Activated CD4-positive, alpha-beta T cell treated with anti-CD3 and anti-CD28 coated beads, Interleukin-2, Interleukin-4, amounts not matched to agents 100 ng/mL and 50 ng/mL, durations not matched to agents 16 hours and 8 hours (primary cell): ENCODE data around the gene PTGDR.

Source experiments
- DNase-seq: peaks from one replicate; pipeline ENCODE4 v3.0.0-alpha.2; 2020; ENCODE audit warnings: low spot score

Gene PTGDR

DNA sequence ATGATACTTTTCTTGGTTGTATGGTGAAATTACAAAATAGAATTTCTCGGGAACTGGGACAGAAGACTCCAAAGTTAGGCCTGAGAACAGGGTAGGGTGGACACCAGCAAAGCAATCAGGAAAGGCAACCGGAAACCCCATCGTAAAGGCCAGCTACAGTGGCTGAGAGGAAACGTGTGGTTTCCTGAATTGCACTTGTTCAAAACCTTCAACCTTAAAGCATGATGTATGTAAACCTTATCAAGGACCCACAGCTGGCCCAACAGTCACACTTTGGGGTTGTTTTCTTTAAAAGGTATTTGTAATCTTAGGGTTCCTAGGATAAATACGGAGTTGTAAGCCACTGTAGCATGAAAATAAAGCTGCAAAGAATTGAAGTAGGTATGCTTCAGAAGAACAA is 2.2 kb upstream of the PTGDR start:
- no peak for DNase-seq

DNA sequence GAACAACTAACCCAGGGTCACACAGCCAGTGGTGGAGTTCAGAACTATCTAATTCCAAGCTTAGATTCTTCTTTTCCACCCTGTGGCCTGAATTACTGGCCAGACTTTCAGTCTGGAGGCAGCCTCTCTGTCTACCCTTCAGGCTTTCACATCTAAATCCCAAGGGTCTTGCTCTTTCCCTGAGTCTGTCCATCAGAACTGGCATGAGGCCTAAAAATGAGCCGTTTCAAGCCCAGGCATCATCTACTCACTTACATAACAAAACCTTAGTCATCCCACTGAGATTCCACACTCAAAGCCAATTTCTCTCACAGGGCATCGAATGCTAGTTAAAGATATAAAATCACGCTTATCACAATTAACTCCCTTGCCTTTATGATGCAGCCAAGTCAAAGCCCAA is 1.3 kb upstream of the PTGDR start:
- DNase-seq = no peak

DNA sequence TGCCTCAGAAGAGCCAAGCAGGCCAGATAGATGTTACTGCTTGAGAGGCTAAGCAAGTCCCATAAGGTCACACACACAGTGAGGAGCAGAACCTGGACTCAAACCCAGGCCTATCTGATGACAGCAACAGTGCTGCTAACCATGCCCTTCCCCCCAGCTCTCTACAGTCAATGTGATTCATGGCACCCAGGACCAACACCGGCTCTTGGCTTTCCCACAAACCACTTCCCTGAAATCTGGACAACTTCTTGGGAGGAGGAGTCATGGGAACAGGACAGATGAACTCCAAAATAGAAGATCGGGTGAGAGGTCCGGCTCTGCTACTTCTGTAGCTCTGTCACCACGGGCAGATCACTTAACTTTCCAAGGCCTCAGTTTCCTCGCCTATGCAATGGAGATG is 716 bp upstream of the PTGDR start:
- no peak for DNase-seq

DNA sequence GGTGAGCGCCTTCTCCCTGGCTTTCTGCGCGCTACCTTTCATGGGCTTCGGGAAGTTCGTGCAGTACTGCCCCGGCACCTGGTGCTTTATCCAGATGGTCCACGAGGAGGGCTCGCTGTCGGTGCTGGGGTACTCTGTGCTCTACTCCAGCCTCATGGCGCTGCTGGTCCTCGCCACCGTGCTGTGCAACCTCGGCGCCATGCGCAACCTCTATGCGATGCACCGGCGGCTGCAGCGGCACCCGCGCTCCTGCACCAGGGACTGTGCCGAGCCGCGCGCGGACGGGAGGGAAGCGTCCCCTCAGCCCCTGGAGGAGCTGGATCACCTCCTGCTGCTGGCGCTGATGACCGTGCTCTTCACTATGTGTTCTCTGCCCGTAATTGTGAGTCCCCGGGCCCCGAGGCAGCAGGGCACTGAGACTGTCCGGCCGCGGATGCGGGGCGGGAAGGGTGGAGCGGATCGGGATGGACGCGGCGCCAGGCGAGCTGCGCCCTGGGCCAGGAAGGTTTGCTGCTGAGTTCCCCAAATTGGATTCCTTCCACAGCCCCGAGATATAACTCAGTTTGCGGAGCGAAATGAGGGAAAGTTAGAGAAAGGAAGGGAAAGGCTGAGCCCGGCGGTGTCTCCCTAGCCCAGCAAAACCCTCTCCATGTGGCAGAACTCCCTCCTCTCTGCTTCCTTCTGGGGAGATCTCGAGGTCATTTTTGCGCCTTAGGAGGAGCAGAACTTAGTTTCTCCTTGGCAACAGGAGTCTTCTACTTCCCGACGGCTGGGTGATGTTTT is 972 bp downstream of the PTGDR start:
- no peak for DNase-seq

DNA sequence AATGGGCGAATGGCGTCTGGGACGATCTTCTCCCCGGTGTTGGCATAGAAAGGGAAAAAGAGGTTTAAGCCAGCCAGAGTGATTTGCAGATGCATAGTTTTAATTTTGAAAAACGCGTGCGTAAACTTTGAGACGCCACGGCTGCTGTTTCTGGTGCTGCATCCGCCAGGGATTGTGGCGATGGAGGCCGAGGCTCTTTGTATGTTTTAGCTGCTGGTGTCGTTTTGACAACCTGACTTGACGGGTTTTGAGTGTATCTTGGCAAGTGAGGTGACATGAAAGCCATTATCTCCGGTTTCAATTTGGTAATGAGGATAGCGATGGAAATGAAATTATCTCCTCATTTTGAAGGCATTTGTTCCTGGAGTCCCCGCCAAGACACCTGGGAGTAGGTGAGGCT is 1.6 kb downstream of the PTGDR start:
- DNase-seq = no peak

DNA sequence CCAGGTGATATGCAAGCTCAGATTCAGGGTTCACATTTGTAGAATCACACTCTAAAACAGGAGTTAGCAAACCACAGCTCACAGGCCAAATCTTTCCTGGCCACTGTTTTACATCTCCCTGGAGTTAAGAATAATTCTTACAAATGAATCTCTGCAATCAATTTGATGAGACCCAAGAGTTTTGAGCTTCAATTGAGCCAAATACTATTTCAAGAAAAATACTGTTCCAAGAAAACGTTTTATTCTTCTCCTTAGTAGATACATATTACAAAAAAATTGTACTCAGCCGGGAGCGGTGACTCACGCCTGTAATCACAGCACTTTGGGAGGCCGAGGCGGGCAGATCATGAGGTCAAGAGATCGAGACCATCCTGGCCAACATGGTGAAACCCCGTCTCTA is 2.5 kb downstream of the PTGDR start:
- DNase-seq = no peak

DNA sequence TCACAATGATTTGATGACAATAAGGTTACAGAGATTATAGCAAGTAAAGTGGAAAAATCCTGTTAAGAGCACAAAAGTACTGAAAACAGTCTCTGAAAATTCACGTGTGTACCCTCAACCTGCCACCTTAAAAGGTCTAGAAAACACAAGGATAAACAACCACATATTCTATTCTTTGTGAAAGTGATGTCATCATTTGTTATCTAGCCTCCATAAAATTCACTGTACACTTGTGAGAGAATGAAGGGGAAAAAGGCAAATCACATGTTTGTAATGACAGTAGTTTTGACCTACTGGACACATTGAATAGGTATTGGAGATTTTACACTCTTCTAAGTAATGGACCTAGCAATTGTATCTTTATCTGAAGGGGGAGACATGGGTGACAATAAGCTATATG is 4.0 kb downstream of the PTGDR start:
- DNase-seq = no peak

DNA sequence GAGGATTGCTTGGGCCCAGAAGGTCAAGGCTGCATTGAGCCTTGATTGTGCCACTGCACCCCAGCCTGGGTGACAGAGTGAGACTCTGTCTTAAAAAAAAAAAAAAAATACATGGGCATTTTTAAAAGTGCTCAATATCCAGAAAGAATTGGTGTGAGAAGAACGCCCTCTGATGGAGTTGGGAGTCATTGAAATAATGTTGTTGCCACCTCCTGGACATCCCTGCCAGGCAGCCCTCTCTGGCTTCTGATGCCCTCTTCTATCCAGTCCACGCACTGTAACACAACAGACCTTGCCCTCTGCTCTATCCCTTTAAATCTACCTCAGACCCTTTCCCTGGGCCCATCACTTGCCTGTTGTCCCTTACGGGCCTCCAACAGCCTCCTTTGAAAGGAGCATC is 4.9 kb downstream of the PTGDR start:
- DNase-seq = peak; percentile 30

DNA sequence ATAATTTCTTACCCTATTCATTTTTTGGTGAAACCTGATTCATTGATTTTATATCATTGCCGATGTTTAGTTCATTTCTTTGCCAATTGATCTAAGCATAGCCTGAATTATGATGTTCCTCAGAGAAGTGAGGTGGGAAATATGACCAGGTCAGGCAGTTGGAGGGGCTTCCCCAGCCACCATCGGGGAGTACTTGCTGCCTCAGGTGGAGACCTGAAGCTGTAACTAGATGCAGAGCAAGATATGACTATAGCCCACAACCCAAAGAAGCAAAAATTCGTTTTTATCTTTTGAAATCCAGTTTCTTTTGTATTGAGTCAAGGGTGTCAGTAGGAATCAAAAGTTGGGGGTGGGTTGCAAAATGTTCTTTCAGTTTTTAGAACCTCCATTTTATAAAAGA is 7.9 kb downstream of the PTGDR start:
- no peak for DNase-seq

DNA sequence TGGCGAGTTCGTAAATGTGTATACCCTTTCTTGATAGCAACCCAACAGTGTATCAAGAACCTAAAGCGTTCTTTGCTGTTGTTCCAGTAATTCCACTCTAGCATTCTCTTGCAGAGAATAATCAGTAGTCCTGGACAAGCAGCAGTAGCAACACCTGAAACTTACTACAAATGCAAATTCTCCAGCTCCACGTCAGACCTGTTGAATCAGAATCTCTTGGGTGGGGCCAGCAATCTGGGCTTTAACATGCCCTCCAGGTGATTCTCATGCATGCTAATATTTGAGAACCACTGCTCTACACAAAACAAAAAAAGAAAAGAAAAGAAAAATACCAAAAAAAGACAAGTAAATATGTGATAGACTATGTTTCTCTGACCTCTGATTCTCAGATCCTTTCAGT is 10.1 kb downstream of the PTGDR start:
- no peak for DNase-seq

DNA sequence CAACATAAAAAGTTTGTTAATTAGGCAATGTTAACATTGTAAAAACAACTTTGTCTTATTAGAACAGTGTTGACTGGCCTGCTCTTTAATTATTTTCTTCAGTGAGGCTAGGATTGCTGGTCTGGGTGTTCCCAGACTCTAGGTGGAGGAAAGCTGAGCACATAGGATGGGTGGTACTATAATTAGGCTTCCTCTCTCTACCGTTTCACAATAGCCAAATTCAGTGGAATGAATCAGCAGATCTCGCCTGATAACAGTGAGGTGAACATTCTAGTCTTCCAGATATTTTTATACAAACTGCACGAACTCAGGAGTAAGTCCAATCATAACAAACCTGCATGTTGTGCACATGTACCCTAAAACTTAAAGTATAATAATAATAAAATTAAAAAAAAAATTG is 11.9 kb downstream of the PTGDR start:
- DNase-seq = no peak

DNA sequence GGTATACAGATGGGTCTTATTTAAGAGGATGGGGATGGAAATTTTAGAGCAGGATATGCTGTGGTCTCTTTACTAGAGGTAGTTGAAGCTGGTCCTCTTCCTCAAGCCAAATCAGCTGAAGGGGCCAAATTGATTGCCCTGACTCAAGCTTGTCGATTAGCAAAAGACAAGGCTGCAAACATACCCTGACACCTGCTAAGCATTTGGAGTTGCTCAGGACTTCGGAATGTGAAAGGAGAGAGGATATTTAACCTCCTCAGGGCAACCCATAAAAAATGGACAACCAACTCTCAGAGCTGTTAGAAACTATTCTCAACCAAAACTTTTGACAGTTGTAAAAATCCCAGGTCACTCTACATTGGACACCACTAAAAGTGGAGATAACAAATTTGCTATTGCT is 15.6 kb downstream of the PTGDR start:
- DNase-seq = no peak

DNA sequence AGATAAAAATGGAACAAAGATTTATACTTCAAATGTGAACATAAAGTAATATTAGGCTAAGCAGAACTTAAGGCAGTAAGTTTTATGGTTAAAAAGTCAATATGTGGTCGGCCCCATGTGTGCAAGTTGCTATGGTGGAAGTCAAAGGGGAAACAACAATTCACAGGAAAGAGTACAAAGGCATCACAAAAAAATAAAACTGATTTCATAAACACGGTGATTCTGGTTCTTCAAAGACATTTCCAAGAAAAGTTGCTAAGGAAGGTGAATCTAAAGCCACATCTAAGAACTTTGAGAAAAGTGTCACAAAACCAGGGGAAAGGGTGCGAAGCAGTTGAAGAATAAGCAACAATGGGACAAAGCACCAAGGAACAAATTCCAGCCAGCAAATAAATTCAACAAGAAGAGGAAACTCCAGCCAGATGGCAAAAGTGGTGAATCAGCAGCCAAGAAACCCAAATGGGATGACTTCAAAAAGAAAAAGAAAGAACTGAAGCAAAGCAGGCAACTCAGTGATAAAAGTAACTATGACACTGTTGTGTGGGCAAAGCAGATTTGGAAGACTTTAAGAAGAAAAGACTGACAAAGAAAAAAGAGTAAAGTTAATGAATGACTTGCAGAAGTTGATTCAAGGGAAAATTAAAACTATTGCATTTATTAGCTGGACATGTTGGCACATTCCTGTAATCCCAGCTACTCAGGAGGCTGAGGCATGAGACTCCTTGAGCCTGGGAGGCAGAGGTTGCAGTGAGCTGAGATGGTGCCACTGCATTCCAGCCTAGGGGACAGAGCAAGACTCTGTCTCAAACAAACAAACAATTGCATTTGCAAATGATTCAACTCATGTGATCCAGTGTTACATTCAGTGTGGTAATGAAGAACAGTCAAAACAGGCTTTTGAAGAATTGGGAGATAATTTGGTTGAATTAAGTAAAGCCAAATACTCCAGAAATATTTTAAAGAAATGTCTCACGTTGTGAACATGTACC is 19.5 kb downstream of the PTGDR start:
- no peak for DNase-seq

DNA sequence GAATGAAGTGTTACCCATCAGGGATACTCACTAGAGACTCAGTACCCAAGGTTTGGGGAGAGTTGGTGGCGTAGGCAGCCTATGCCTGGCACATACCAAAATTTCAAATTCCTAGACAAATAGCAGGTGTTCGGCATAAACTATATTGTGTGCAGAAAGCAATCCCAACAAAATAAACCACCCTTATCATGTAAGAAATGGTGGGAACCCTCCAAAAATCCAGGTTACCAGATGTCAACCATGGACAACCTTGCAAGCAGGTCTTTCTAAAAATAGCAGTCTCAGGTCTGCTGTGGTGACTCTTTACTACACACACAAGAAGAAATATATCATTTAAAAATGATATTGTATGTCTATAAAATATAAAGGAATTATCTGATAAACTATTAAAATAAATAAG is 28.9 kb downstream of the PTGDR start:
- no peak for DNase-seq

DNA sequence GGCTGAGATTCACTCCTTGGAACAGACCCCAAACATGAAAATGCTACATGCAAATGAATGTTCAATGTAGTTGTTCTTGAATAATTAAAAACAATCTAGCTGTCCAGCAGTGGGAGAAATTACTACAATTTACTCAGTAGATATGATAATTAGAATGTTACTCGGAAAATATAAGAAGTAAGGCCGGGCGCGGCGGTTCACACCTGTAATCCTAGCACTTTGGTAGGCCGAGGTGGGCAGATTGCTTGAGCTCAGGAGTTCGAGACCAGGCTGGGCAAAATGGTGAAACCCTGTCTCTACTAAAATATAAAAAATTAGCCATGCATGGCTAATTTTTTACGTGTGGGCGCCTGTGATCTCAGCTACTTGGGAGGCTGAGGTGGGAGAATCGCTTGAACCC is 31.3 kb downstream of the PTGDR start:
- no peak for DNase-seq

DNA sequence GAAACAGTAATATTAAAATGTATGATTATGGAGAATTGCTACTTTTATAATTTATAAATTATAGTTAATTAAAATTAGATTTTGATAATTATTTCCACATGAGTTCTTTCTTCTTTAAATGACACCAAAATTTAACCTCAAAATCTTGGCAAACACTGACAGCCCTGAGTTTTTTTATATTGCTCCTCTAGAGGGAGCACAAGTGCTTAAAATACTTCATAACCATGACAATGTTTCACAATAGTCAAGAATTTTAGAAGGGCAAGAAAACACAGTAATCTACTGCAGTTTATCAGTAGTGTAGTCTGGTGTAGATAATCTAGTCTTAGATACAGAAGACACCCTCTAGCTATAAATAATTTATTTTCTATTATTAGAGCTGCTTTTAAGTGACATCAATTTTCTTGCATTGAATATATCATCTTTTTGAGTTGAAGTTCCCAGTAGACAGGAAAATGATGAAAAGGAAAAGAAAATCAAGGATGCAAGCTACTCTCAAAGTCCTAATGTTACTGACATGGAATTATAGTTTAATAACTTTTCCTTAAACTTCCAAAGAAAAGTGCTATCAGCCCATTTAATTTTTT is 32.3 kb downstream of the PTGDR start:
- peak; percentile 60 for DNase-seq

DNA sequence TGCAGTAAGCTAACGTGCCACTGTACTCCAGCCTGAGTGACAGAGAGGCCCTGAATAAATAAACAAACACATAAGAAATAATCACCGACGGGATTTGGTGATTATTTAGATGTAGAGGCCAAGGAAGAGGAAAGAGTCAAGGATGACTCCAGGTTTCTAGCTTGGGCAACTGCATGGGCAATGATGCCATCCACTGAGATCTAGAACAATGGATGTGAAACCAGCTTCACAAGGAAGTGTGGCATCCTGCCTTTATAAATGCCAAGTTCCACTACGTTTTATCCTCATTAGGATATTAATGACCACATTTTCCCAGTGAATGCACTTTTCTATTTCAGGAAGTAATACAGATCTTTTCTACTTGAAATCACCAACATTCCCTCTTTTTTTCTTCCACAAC is 35.7 kb downstream of the PTGDR start:
- no peak for DNase-seq

DNA sequence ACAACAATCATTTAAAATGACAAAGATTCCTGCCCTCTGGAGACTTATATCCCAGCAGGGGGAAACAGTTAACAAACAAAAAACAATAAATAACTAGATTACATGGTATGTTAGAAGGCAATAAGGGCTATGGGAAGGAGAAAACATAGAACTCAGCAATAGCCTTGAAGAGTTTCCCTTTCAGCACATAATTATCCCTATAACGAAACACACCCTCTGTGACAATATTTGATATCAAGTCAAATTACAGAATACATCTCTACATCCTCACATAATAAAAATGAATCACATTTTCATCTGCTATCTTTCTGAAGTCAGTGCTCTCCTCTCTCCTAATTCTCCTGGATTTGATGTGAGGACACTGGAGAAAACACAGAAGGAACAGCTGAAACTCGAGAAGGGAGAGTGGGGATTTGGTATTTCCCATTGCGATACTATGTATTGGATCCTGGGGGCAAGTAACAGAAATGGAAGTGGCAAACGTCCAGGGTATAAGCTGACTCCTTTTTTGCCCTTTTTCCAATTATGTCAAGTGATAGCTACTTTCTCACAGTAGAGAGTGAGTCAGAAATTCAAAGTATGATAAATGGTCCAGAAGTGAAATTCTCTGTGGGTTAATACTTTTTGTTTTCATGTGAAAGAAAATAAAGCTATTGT is 36.9 kb downstream of the PTGDR start:
- DNase-seq = no peak

DNA sequence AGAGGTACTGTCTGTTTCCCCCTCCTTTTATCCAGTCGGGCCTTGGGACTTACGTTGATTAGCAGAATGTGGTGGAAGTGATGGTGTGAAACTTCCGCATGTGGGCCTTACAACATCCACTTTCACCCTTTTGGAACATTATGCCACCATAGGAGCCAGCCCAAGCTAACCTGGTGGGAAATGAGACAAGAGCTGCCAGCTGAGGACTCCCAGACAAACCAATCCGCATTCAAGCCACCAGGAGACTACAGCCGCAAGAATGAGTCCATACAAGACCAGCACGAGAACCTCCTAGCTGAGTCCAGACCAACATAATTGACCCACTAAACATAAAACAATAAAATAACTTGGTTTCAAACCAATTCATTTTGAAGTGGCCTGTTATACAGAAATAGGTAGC is 37.5 kb downstream of the PTGDR start:
- DNase-seq = no peak

DNA sequence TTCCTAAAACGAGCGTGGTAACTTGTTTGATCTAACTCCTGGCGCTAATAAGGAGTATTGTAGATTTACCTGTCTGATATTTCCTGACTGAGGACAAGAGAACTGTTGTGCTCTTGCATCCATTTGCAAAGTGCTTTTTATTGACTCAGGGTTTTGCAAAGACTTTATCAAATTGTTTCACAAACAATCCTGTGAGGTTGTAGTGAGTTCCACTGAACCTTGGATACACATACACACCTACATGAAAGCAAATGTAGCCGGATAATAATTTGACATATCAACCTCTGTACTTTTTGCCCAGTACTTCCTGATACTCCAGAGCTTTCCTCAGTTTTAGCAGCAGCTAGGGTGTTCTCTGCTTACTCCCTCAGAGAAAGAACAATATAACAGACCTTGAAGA is 39.9 kb downstream of the PTGDR start:
- DNase-seq = no peak

DNA sequence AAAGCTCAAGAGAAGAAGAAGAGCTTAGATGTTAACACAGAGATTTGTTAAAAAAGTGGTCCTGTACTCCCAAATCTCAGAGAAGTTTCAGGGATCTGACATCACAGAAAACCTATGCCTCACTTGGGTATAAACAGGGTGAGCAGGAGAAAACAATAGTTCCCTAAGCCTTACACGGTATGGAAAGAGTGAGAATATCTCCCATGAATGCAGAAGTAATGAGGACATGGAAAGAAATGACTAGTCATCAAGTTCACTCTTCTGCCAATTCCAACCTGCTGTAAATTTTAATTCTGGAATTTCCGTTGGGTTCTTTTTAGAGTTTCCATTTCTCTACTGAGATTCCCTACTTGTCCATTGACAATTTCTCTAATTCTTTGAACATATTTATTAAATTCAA is 40.4 kb downstream of the PTGDR start:
- no peak for DNase-seq

DNA sequence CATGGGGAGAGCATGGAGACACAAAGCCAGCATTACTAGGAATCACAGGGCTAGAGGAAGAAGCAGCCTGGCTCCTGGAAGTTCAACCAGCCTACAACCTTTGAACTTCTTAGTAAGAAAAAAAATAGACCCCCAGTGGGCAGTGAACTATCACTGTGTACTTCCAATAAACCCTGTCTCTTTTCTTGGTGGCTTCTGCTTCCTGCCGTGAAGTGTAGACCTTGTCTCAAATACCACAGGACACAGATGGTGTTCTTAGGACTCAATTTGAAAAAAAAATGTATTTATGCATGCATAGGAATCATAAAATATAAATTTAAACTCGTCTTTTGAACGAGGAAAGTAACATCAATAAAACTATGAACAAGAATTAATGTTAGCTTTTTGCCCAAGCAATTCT is 43.0 kb downstream of the PTGDR start:
- DNase-seq = no peak
